ENCODE results near the gene TRPC6. TPM values are rescaled to one million over a fixed set of nuclear protein-coding genes. Genes with fewer than 3 reads are reported as not detected.

TRPC6 gene
- total and polyA plus RNA-seq, 9 of the 15 experiments (the other 6 are each of a cell fraction or from before 2014, with no cell fraction given) = not detected

DNA sequence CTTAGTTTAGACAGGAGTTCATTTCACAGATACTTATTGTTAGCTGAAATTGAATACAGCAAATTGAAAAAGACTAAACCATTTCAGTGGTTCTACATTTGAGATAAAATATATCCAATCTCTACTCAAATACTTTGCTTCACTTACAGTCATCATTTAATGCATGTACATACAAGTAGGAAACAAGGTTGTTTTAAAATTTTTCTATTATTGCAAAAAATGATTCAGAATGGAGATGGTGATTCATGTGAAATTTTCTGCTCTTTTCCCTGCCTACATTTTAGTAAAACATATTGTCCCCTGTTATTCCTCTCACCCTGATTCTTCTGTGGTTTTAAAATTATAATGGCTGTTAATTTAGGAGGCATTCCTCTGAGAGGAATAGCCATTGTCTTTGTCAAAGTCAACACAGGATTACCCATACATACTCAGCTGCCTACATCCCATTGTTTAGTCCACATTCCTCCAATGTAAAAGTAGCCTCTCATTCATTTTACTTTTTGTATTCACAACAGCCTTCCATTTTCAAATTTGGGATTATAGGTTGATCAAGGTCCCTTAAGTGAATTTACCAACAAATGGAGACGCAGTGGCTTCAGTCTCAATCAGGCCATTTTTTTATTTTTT, 60.1 kb downstream of the TRPC6 start:
- CTCF ChIA-PET (ENCODE audit: low intra/inter-chr PET ratio) = no interaction called here
- ATAC-seq = no peak
- H2AFZ ChIP-seq (ENCODE audit: low read depth, low read length) = no peak overlapping the region
- H3K4me3 ChIP-seq = no peak overlapping the region
- H3K4me1 ChIP-seq (replicated peaks in 1 of 2; ENCODE audit: control insufficient read depth in 2 of 2, insufficient read depth in 2 of 2, low read length in 2 of 2) = no peaks in the 10 kb centered on the region
- H3K27ac ChIP-seq (ENCODE audit: extremely low read depth, low read depth, low read length) = no peak overlapping the region
- WGBS (ENCODE audit: insufficient coverage, low coverage, missing lambda C conversion rate) = no CpG with 5 or more reads among the region's 1 CpG
- H4K20me1 ChIP-seq (replicated peaks; ENCODE audit: control insufficient read depth, insufficient read depth, low read length) = no peaks in the 10 kb centered on the region
- H3K27me3 ChIP-seq (ENCODE audit: control insufficient read depth in 2 of 2, insufficient read depth in 2 of 2, low read length in 2 of 2) = no peaks in the 10 kb centered on the region
- H3K4me2 ChIP-seq (ENCODE audit: insufficient read depth, low read length) = no peak overlapping the region
- in situ Hi-C loops (cut with MboI) (no loop called here), intact Hi-C loops (cut with micrococcal nuclease) (no loop called here)
- H3K9me3 ChIP-seq (replicated peaks; ENCODE audit: control insufficient read depth, insufficient read depth, low read depth, low read length) = no peaks in the 10 kb centered on the region
- DNase-seq (ENCODE audit: extremely low read depth in 1 of 4, low spot score in 3 of 4) = no peak
- BruUV-seq (replicated peaks) = no TSS peak
- FAIRE-seq = no peak
- POLR2A ChIA-PET = no interaction called here
- no peaks in the 10 kb centered on the region for H3K79me2 ChIP-seq (ENCODE audit: control insufficient read depth, insufficient read depth, low read length)
- H3K9me1 ChIP-seq (ENCODE audit: control insufficient read depth, insufficient read depth, low read length) = no peaks in the 10 kb centered on the region
- H3K36me3 ChIP-seq (ENCODE audit: control insufficient read depth, insufficient read depth, low read length) = no peaks in the 10 kb centered on the region
- H3K9ac ChIP-seq (ENCODE audit: insufficient read depth in 1 of 2, low read depth in 2 of 2, low read length in 2 of 2) = no peak overlapping the region
- TF ChIP-seq GABPB1 (CRISPR knock-in tag; IDR thresholded peaks at IDR 0.05) (no peak), TEAD1 (CRISPR knock-in tag; IDR thresholded peaks at IDR 0.05) (no peak), SETDB1 (IDR thresholded peaks at IDR 0.05; ENCODE audit: low read length) (no peak), MAFK (IDR thresholded peaks at IDR 0.05; ENCODE audit: low read length) (no peak), MCM7 (IDR thresholded peaks at IDR 0.05) (no peak), RAD21 (CRISPR knock-in tag; conservative IDR thresholded peaks at IDR 0.05 in 1 of 2, IDR thresholded peaks at IDR 0.05 in 1 of 2) (no peak), CEBPB (tag; IDR thresholded peaks at IDR 0.05) (no peak), ZNF511 (CRISPR knock-in tag; IDR thresholded peaks at IDR 0.05) (no peak), ASH1L (IDR thresholded peaks at IDR 0.05; ENCODE audit: borderline replicate concordance, low read depth, partially characterized antibody) (no peak), CLOCK (CRISPR knock-in tag; IDR thresholded peaks at IDR 0.05; ENCODE audit: borderline replicate concordance) (no peak), U2AF2 (optimal IDR thresholded peaks at IDR 0.05; ENCODE audit: low read depth, low read length) (no peak), HDAC3 (IDR thresholded peaks at IDR 0.05; ENCODE audit: borderline replicate concordance, partially characterized antibody) (no peak)
- TF ChIP-seq, protein P1, sequence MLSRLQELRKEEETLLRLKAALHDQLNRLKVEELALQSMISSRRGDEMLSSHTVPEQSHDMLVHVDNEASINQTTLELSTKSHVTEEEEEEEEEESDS (CRISPR knock-in tag; IDR thresholded peaks at IDR 0.05) = no peak
- TF ChIP-seq, protein P2, sequence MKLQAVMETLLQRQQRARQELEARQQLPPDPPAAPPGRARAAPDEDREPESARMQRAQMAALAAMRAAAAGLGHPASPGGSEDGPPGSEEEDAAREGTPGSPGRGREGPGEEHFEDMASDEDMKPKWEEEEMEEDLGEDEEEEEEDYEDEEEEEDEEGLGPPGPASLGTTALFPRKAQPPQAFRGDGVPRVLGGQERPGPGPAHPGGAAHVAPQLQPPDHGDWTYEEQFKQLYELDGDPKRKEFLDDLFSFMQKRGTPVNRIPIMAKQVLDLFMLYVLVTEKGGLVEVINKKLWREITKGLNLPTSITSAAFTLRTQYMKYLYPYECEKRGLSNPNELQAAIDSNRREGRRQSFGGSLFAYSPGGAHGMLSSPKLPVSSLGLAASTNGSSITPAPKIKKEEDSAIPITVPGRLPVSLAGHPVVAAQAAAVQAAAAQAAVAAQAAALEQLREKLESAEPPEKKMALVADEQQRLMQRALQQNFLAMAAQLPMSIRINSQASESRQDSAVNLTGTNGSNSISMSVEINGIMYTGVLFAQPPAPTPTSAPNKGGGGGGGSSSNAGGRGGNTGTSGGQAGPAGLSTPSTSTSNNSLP (IDR thresholded peaks at IDR 0.05; ENCODE audit: borderline replicate concordance, low read depth, low read length) = no peak
- TF ChIP-seq, protein P3, sequence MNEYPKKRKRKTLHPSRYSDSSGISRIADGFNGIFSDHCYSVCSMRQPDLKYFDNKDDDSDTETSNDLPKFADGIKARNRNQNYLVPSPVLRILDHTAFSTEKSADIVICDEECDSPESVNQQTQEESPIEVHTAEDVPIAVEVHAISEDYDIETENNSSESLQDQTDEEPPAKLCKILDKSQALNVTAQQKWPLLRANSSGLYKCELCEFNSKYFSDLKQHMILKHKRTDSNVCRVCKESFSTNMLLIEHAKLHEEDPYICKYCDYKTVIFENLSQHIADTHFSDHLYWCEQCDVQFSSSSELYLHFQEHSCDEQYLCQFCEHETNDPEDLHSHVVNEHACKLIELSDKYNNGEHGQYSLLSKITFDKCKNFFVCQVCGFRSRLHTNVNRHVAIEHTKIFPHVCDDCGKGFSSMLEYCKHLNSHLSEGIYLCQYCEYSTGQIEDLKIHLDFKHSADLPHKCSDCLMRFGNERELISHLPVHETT (CRISPR knock-in tag; conservative IDR thresholded peaks at IDR 0.05 in 1 of 2, IDR thresholded peaks at IDR 0.05 in 1 of 2) = no peak

Measured in K562 (cell line).